A204.1 (cell line): ENCODE measurements around the gene TXNRD3.

ENCODE experiments used
- FAIRE-seq: peaks from 2 replicates; lab custom pipeline; 2012; peaks lifted over from hg19 to GRCh38; lab: Jason Lieb, UNC

The TXNRD3 gene

GRCh38 chr3:126671521-126671920, 16.6 kb upstream of the TXNRD3 start:
- FAIRE-seq: no peak

- FAIRE-seq: no peak
Measured at GRCh38 chr3:126668450-126669401, 13.8 kb upstream of the TXNRD3 start.

GRCh38 chr3:126667631-126668449, 12.9 kb upstream of the TXNRD3 start:
- FAIRE-seq: no peak

- no peak for FAIRE-seq
Measured at GRCh38 chr3:126666658-126667528, 12.0 kb upstream of the TXNRD3 start.

DNA sequence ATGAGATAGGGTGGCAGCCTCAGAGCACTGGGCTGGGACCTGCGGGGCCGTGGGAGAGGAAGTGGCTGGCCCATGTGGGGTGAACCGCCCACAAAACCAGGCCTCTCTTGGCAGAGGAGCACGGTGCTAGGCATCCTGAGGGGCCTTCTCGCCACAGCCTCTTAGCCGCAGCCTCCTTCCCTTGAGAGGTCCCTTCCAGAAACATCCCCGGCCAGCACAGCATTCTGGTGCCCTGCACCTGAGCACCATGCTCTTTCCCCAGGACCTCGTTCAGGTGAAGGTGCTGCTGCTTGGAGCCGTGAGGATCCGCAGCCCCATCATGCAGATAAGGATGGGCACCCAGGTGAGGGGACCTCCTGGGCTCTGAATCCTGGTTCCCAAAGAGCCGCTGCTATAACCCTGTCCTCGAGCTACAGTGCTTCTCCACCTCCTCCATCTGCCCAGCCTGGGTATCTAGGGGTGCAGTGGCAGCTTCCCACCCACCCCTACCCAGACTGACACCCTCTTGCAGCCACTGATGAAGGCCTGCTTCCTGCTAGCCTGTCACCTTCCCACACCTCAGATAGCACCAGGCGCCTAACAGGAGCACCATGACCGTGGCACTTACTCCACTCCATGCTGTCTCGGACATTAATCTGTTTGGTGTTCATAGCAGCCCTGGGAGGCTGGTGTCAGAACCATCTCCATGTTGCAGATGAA, 11.2 kb upstream of the TXNRD3 start:
- no peak for FAIRE-seq

- no peak for FAIRE-seq
Measured at GRCh38 chr3:126665221-126665936, 10.5 kb upstream of the TXNRD3 start.

GRCh38 chr3:126664591-126665214, 9.8 kb upstream of the TXNRD3 start:
- FAIRE-seq: no peak

DNA sequence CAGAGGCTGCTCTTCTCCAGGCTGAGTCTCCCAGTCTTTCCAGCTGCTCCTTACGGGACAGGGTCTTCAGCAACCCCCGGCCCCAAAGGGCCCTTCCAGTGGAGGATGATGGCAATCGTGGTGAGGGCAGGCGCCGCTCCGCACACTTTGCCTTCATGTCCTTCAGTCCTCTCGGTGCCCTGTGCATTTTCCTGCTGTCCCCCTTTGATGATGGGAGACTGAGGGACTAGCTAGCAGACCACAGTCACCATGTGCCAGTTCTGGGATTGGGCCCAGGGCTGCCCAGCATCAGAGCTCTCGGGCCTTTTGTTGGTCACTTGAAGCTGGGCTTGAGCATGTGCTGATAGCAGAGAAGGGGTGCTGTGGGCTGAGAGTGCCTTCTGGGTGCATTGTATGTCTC, 8.8 kb upstream of the TXNRD3 start:
- no peak for FAIRE-seq

DNA sequence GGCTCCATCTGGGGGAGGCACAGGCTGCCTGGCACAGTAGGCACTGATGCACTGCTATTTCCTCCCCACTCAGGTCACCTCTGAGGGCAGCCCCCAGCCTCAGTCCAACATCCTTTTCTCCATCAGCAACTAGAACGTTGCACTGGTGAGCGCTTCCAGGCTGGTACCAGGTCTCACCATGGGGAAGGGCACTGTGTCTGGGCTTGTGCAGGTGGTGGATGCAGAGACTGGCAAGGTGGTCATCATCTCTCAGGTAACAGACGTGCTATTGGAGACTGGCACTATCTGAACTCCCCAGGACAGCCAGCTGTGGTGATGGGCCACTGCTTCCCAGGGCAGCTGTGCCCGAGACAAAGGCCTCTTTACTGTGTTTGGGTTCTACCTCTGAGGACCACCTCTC, 8.3 kb upstream of the TXNRD3 start:
- FAIRE-seq: no peak

DNA sequence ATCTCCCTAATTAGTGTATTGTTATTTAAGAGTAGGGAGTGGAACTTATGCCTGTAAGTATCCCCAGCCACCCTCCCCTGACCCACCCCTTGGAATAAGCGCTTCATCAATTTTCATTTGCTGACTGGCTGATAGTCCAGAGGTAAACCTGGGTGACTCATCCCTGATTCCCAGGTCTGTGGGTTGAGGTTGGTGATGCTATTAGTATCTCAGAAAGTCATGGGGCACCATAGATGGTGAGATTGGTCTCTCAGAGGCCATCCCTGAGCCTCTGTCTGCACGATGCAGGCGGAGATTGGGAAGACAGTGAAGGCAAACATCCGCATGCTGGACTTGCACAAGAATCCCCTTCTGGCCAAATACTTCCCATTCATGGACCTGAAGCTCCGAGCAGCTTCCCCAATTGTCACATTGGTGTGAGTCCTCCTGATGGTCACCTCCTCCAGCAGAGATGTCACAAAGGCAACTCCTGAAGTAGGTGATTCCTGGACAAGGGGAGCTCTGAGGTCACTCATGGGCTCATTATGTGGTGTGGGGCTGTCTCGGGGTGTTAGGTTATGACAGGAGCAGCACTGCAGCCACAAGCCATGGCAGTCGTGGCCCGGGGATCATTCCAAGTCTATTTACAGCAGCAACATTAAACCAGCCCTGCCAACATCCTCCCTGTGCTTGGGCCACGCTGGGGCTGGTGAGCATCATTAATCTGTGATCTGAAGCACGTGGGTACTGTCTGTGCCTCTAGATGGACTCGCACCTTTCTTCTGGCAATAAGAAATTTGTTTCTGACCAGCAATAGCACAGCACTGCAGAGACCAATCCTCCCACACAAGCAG, 6.8 kb upstream of the TXNRD3 start:
- FAIRE-seq: no peak

DNA sequence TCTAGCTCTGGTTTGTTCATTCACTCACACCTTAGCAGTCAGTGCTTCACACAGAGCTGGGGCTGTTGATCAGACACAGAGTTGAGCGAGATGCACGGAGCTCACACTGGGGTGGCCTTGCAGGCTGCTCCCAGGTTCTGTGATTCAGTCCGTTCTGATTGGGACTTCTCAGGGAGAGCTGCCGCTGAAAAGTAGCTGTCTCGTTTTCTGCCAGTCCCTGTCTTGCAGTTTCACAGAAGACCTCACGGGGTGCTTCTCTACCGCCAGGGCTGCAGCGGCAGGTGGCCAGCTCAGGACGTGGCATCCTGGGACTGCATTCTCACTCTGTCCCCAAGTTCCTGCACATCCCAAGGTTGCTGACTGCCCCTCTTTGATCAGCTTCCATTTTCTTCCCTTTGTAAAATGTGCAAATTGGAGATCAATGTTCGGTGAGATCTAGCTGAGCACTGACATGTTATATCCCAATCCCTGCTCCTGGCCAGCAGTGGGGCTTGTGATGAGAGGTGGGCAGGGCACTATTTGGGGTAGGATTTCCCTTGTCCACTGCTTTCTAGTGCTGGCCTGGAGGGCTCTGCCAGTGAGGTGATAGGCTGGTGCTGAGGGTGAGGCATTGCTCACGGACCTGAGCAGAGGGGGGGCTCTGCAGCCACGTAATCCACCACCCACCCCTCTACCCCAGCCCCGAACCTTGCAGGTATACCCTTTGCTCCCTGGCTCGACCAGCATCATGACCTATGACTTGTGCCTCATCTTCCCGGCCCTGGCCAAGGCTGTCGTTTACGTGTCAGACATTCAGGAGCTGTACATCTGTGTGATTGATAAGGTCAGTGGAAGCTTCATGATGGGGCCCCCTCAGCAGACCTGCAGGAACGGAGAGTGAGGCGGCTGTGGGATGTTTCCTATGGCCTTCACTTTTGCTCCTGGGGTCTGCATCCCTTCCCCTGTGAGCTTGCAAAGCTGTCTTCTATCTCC, 5.3 kb upstream of the TXNRD3 start:
- no peak for FAIRE-seq

- FAIRE-seq: no peak
Measured at GRCh38 chr3:126658584-126658983, 3.7 kb upstream of the TXNRD3 start.

DNA sequence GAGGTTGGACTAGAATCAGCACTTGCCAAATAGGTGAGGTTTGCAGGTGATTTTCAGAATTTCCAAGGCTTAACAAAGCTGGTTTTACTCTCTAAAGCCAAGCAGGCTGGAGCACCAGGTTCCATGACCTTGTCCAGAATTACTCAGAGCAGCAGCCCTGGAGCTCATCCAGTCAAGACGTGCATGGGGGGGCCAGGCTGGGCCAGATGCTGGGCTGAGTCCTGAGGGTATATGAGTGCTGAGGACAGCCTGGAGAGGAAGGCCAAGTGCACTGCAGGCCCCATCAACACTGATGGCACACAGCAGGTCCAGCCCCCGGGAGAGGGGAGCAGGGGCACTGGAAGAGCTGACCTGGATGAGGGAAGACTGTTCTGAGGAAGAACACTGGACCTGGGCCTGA, 3.0 kb upstream of the TXNRD3 start:
- no peak for FAIRE-seq

- FAIRE-seq: no peak
Measured at GRCh38 chr3:126656371-126657134, 1.6 kb upstream of the TXNRD3 start.

- no peak for FAIRE-seq
Measured at GRCh38 chr3:126655887-126656286, 963 bp upstream of the TXNRD3 start.

GRCh38 chr3:126649556-126650092, 5.3 kb downstream of the TXNRD3 start:
- no peak for FAIRE-seq

- FAIRE-seq: no peak
Measured at GRCh38 chr3:126646674-126647073, 8.2 kb downstream of the TXNRD3 start.
